ENCODE data around the gene TPRX1. TPM values are rescaled to one million over a fixed set of nuclear protein-coding genes. Genes with fewer than 3 reads are reported as not detected.
"Not testable (repeated sequence)": the region's sequence is repeated elsewhere in the genome, so short reads cannot be mapped to it uniquely, and the experiment has no call there.

TPRX1 gene, protein sequence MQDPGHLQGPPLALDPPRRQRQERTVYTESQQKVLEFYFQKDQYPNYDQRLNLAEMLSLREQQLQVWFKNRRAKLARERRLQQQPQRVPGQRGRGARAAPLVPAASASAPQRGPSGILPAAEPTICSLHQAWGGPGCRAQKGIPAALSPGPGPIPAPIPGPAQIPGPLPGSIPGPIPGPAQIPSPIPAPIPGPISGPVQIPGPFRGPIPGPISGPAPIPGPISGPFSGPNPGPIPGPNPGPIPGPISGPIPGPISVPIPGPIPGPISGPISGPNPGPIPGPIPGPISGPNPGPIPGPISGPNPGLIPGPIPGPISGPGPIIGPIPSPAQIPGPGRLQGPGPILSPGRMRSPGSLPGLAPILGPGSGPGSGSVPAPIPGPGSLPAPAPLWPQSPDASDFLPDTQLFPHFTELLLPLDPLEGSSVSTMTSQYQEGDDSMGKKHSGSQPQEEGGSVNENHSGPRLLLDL
- total RNA-seq (2014; rRNA removed; shearing (Covaris generic)) (not detected in 2 replicates), total RNA-seq (2022) (not detected in 2 replicates), Bru-seq, nascent RNA (not detected), BruChase-seq, experiment 1, labeled RNA remaining after a 6-hour chase (not detected), BruChase-seq, experiment 2, labeled RNA remaining after a 2-hour chase (not detected)
- long read RNA-seq = 0 reads

DNA sequence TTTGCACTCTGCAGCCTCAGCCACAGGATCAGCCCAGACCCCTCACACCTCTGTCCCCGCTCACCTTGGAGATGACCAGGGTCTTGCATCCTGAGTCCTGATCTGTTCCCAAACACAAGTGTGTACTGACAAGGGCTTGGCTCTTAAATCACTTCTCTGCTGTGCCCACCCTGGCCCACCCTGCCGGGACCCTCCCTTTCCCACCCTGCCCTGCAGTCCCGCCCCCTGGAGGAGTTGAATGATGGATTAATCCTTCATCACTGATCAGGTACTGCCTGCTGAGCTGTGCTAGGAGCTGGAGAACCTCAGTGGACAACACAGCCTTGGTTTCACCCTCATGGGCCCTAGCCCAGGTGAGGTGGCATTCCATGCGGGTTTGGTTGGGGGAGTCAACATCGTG lies at the start of gene TPRX1:
Gene TPRX1, minus strand, starts transcription at position 101 of the 400 bp plus-strand sequence. Its CDS starts 12 bp downstream, at position 89.
- DNase-seq (ENCODE audit: low spot score) = not testable (repeated sequence)

DNA sequence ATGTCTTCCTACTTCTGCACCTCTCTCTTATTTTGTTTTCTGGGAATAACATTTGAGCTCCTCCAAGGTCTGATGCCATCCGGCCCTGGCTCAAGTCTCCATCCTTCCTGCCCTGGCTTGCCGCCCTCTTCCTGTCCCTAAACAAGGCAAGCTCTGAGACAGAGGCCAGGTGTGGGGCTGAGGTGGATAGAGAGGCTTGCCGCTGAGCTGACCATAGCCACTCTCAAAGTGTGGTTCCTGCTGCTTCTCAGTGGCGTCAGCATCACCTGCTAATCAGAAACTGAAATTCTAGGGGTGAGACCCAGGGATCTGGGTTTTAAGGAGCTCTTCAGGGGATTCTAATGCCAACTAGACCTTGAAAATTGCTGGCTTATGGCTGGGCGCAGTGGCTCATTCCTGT lies 48.7 kb upstream of the TPRX1 start:
- H3K4me2 ChIP-seq (ENCODE audit: low read length) = no peak overlapping the region
- TF ChIP-seq, protein P1, sequence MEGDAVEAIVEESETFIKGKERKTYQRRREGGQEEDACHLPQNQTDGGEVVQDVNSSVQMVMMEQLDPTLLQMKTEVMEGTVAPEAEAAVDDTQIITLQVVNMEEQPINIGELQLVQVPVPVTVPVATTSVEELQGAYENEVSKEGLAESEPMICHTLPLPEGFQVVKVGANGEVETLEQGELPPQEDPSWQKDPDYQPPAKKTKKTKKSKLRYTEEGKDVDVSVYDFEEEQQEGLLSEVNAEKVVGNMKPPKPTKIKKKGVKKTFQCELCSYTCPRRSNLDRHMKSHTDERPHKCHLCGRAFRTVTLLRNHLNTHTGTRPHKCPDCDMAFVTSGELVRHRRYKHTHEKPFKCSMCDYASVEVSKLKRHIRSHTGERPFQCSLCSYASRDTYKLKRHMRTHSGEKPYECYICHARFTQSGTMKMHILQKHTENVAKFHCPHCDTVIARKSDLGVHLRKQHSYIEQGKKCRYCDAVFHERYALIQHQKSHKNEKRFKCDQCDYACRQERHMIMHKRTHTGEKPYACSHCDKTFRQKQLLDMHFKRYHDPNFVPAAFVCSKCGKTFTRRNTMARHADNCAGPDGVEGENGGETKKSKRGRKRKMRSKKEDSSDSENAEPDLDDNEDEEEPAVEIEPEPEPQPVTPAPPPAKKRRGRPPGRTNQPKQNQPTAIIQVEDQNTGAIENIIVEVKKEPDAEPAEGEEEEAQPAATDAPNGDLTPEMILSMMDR (conservative IDR thresholded peaks at IDR 0.05; ENCODE audit: low read length) = no peak
- no peak for TF ChIP-seq EZH2phosphoT487 (IDR thresholded peaks at IDR 0.05; ENCODE audit: borderline replicate concordance, low read depth, low read length)
- POLR2A ChIA-PET = no interaction called here
- no peaks in the 10 kb centered on the region for H3K79me2 ChIP-seq (ENCODE audit: insufficient read depth, low read depth, low read length)
- no peaks in the 10 kb centered on the region for H4K20me1 ChIP-seq (ENCODE audit: insufficient read depth, low read length)
- H3K27ac ChIP-seq (ENCODE audit: low read depth, low read length, poor library complexity, severe bottlenecking) = no peak overlapping the region
- H3K36me3 ChIP-seq (ENCODE audit: insufficient read depth, low read length) = no peaks in the 10 kb centered on the region
- no peak overlapping the region for H2AFZ ChIP-seq (ENCODE audit: low read length)
- CTCF ChIA-PET (ENCODE audit: unreplicated experiment) = no interaction called here
- intact Hi-C loops (cut with micrococcal nuclease; ENCODE audit: unreplicated experiment) = no loop called here
- no peak overlapping the region for H3K4me3 ChIP-seq (ENCODE audit: low read depth, low read length, poor library complexity, severe bottlenecking)
- DNase-seq (ENCODE audit: low spot score) = no peak
- H3K9me3 ChIP-seq (ENCODE audit: low read length) = no peaks in the 10 kb centered on the region
- no TSS peak for BruUV-seq (replicated peaks)
- no peaks in the 10 kb centered on the region for H3K9me2 ChIP-seq (ENCODE audit: insufficient read depth, low read length)
- H3K4me1 ChIP-seq (ENCODE audit: insufficient read depth, low read length, poor library complexity, severe bottlenecking) = no peaks in the 10 kb centered on the region

More for the DNA sequence above, at the start of gene TPRX1:
- H3K9me3 ChIP-seq (ENCODE audit: low read length); H3K36me3 ChIP-seq (ENCODE audit: insufficient read depth, low read length); intact Hi-C loops (cut with micrococcal nuclease; ENCODE audit: unreplicated experiment); H3K27ac ChIP-seq (ENCODE audit: low read depth, low read length, poor library complexity, severe bottlenecking); POLR2A ChIA-PET; H3K4me3 ChIP-seq (ENCODE audit: low read depth, low read length, poor library complexity, severe bottlenecking); H2AFZ ChIP-seq (ENCODE audit: low read length); CTCF ChIA-PET (ENCODE audit: unreplicated experiment); H3K4me2 ChIP-seq (ENCODE audit: low read length); H4K20me1 ChIP-seq (ENCODE audit: insufficient read depth, low read length); BruUV-seq (replicated peaks); H3K4me1 ChIP-seq (ENCODE audit: insufficient read depth, low read length, poor library complexity, severe bottlenecking); H3K79me2 ChIP-seq (ENCODE audit: insufficient read depth, low read depth, low read length); H3K9me2 ChIP-seq (ENCODE audit: insufficient read depth, low read length): not testable (repeated sequence)

DNA sequence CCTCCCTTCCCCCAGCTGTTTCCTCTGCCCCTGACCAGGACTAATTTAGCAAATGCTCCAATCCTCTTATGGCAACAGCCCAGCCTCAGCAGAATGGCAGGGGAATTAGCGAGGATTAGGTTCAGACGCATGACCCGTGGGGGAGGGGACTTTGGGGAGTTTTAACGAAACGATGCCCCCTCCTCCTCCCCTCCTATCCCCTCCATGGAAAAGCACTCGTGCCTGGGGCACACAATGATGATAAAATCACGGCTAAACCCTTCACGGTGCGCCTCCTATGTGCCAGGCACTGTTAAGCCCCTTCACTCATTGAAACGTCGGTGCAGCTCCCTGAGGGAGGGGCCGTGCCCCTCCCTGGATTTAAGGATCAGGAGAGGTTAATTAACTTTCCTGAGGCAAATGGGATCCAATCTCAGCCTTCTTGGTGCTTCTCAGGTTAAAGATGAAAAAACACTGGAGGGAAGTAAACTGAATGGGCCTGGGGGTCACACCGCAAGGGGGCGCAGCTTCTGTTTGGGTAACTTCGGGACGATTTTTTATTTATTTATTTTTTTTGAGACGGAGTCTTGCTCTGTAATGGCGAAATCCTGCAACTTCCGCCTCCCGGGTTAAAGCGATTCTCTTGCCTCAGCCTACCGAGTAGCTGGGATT lies 44.6 kb upstream of the TPRX1 start:
- Histone ChIP-seq H4K20me1 (ENCODE audit: insufficient read depth, low read length) (no peaks in the 10 kb centered on the region), H3K79me2 (ENCODE audit: insufficient read depth, low read depth, low read length) (no peaks in the 10 kb centered on the region), H3K4me3 (ENCODE audit: low read depth, low read length, poor library complexity, severe bottlenecking) (no peak overlapping the region), H3K4me1 (ENCODE audit: insufficient read depth, low read length, poor library complexity, severe bottlenecking) (no peaks in the 10 kb centered on the region), H3K4me2 (ENCODE audit: low read length) (no peak overlapping the region), H3K9me3 (ENCODE audit: low read length) (no peaks in the 10 kb centered on the region), H3K36me3 (ENCODE audit: insufficient read depth, low read length) (no peaks in the 10 kb centered on the region), H2AFZ (ENCODE audit: low read length) (no peak overlapping the region), H3K9me2 (ENCODE audit: insufficient read depth, low read length) (no peaks in the 10 kb centered on the region), H3K27ac (ENCODE audit: low read depth, low read length, poor library complexity, severe bottlenecking) (no peak overlapping the region)
- intact Hi-C loops (cut with micrococcal nuclease; ENCODE audit: unreplicated experiment) = no loop called here
- no TSS peak for BruUV-seq (replicated peaks)
- DNase-seq (ENCODE audit: low spot score) = no peak
- TF ChIP-seq, protein P1 (conservative IDR thresholded peaks at IDR 0.05; ENCODE audit: low read length) = peak; percentile 61
- no peak for TF ChIP-seq EZH2phosphoT487 (IDR thresholded peaks at IDR 0.05; ENCODE audit: borderline replicate concordance, low read depth, low read length)
- CTCF ChIA-PET (ENCODE audit: unreplicated experiment) = no interaction called here
- POLR2A ChIA-PET = no interaction called here
